ENCODE results near the gene SMIM43.

SMIM43 gene

DNA sequence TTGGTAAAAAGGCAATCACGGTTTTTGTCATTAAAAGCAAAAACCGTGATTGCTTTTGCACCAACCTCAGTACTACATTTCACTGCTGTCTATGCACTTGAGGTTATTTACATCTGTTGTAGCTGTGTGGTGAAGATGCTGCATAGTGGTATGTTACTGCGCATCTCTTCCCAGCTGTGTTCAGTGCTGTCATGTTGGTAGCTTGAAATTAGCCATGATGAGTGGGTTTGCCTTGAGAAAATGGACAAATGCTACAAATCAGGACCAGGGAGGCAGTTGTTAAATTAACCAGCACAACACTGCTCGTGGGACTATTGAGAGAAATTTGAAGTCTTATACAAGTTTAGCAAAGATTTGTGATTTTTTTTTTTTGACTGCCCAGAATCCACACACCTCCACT lies 2.2 kb upstream of the SMIM43 start:
- Histone ChIP-seq H3K4me3 (ENCODE audit: insufficient read depth in 1 of 2, low read depth in 1 of 2, low read length in 2 of 2) (no peak overlapping the region), H2BK120ac (ENCODE audit: low read depth, low read length) (no peak overlapping the region), H3K14ac (ENCODE audit: low read length in 2 of 2) (no peak overlapping the region), H3K23ac (ENCODE audit: low read length in 2 of 2) (no peak overlapping the region), H4K8ac (ENCODE audit: low read length) (no peak overlapping the region), H2BK5ac (ENCODE audit: low read depth, low read length, poor library complexity, severe bottlenecking) (no peak overlapping the region), H3K79me1 (replicated peaks; ENCODE audit: low read length, poor library complexity, severe bottlenecking) (no peaks in the 10 kb centered on the region), H3K36me3 (ENCODE audit: control insufficient read depth in 1 of 2, insufficient read depth in 2 of 2, low read depth in 1 of 2, low read length in 2 of 2) (peaks cover 0 to 3% of the 10 kb centered on the region in 2 experiments), H2AK5ac (ENCODE audit: low read length, severe bottlenecking) (no peak overlapping the region), H4K91ac (ENCODE audit: low read length) (no peak overlapping the region), H2BK15ac (ENCODE audit: low read depth, poor library complexity, severe bottlenecking) (no peak overlapping the region), H3K27ac (ENCODE audit: low read length, poor library complexity, severe bottlenecking) (no peak overlapping the region), H2AFZ (ENCODE audit: low read depth, low read length) (no peak overlapping the region), H3K9me3 (ENCODE audit: control insufficient read depth, low read length) (no peaks in the 10 kb centered on the region), H3K18ac (ENCODE audit: low read depth in 1 of 2, low read length in 2 of 2) (no peak overlapping the region), H3K4ac (ENCODE audit: low read depth in 1 of 2, low read length in 2 of 2) (no peak overlapping the region), H3K4me1 (ENCODE audit: control insufficient read depth, insufficient read depth, low read depth, low read length) (peaks cover 9% of the 10 kb centered on the region), H3K27me3 (ENCODE audit: control insufficient read depth in 1 of 2, insufficient read depth in 1 of 2, low read length in 2 of 2) (peaks cover 24 to 33% of the 10 kb centered on the region in 2 experiments), H3K9ac (ENCODE audit: low read length) (no peak overlapping the region), H2BK12ac (ENCODE audit: low read length in 2 of 2) (no peak overlapping the region), H3K4me2 (ENCODE audit: low read length, poor library complexity, severe bottlenecking) (no peak overlapping the region)
- no peak for DNase-seq
- 93% methylated on average over 3 of the region's 4 CpGs for WGBS

DNA sequence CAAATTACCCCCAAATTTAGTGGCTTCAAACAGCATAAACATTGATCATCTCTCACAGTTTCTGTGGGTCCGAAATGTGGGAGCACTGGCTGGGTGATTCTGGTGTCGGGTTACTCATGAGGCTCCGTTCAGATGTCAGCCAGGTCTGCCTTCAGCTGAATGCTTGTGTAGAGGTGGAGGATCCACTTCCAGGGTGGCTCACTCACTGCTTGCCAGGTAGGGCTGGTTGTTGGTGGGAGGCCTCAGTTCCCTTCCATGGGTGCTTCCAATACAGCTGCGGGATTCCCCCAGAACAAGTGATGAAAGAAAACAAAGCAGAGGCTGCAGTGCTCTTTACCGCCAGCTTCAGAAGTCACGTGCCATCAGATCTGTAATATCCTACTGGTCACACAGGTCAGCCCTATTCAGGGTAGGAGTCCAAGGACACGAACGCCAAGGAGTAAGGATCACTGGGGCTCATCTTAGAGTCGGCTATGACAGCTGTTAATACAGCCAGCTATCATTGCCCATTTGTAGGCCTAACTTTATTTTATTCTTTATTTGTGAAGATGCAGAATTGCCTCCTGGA lies 1.1 kb upstream of the SMIM43 start:
- Histone ChIP-seq H3K18ac (ENCODE audit: low read depth in 1 of 2, low read length in 2 of 2) (no peak overlapping the region), H3K4me3 (ENCODE audit: insufficient read depth in 1 of 2, low read depth in 1 of 2, low read length in 2 of 2) (no peak overlapping the region), H3K14ac (ENCODE audit: low read length in 2 of 2) (no peak overlapping the region)

DNA sequence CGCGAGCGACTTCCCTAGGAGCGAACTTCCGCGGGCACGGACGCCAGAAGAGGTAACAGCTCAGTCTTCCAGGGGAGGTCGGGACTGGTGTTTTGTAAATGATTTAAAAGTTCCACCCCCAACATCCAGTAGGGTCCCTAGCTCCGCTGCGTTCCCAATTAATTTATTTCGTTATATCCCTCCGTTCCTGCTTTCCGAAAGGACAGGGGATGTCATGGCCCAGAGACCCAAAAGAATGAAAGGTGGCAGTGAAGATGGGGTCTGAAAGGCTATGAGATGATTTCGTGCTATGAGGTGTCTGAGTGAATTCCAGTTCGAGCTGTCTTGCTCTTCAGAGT lies 373 bp upstream of the SMIM43 start:
- no peak for DNase-seq
- Histone ChIP-seq H4K8ac (ENCODE audit: low read length) (no peak overlapping the region), H3K27me3 (ENCODE audit: control insufficient read depth in 1 of 2, insufficient read depth in 1 of 2, low read length in 2 of 2) (peaks cover 24 to 25% of the 10 kb centered on the region in 2 experiments), H2BK15ac (ENCODE audit: low read depth, poor library complexity, severe bottlenecking) (no peak overlapping the region), H2BK12ac (ENCODE audit: low read length in 2 of 2) (no peak overlapping the region), H4K91ac (ENCODE audit: low read length) (no peak overlapping the region), H3K4me1 (ENCODE audit: control insufficient read depth, insufficient read depth, low read depth, low read length) (peaks cover 9% of the 10 kb centered on the region), H3K27ac (ENCODE audit: low read length, poor library complexity, severe bottlenecking) (no peak overlapping the region), H2AFZ (ENCODE audit: low read depth, low read length) (no peak overlapping the region), H3K36me3 (ENCODE audit: control insufficient read depth in 1 of 2, insufficient read depth in 2 of 2, low read depth in 1 of 2, low read length in 2 of 2) (peaks cover 0 to 3% of the 10 kb centered on the region in 2 experiments), H3K9me3 (ENCODE audit: control insufficient read depth, low read length) (no peaks in the 10 kb centered on the region), H2BK5ac (ENCODE audit: low read depth, low read length, poor library complexity, severe bottlenecking) (no peak overlapping the region), H3K79me1 (replicated peaks; ENCODE audit: low read length, poor library complexity, severe bottlenecking) (no peaks in the 10 kb centered on the region), H3K18ac (ENCODE audit: low read depth in 1 of 2, low read length in 2 of 2) (no peak overlapping the region), H3K9ac (ENCODE audit: low read length) (peak overlapping the region; percentile 38), H3K4me3 (ENCODE audit: insufficient read depth in 1 of 2, low read depth in 1 of 2, low read length in 2 of 2) (peak overlapping the region; percentile 59 to 77), H3K4me2 (ENCODE audit: low read length, poor library complexity, severe bottlenecking) (peak overlapping the region; percentile 98), H2AK5ac (ENCODE audit: low read length, severe bottlenecking) (no peak overlapping the region), H3K4ac (ENCODE audit: low read depth in 1 of 2, low read length in 2 of 2) (no peak overlapping the region), H3K14ac (ENCODE audit: low read length in 2 of 2) (no peak overlapping the region), H3K23ac (ENCODE audit: low read length in 2 of 2) (no peak overlapping the region), H2BK120ac (ENCODE audit: low read depth, low read length) (no peak overlapping the region)
- 19% methylated on average over 10 of the region's 16 CpGs for WGBS

More for the DNA sequence above, 1.1 kb upstream of the SMIM43 start:
- WGBS = 76% methylated on average over 9 of the region's 9 CpGs
- Histone ChIP-seq H3K27ac (ENCODE audit: low read length, poor library complexity, severe bottlenecking) (no peak overlapping the region), H3K79me1 (replicated peaks; ENCODE audit: low read length, poor library complexity, severe bottlenecking) (no peaks in the 10 kb centered on the region), H2BK120ac (ENCODE audit: low read depth, low read length) (no peak overlapping the region), H2BK15ac (ENCODE audit: low read depth, poor library complexity, severe bottlenecking) (no peak overlapping the region), H3K4me2 (ENCODE audit: low read length, poor library complexity, severe bottlenecking) (no peak overlapping the region), H3K4me1 (ENCODE audit: control insufficient read depth, insufficient read depth, low read depth, low read length) (peaks cover 9% of the 10 kb centered on the region), H4K91ac (ENCODE audit: low read length) (no peak overlapping the region), H2BK12ac (ENCODE audit: low read length in 2 of 2) (no peak overlapping the region), H2BK5ac (ENCODE audit: low read depth, low read length, poor library complexity, severe bottlenecking) (no peak overlapping the region), H4K8ac (ENCODE audit: low read length) (no peak overlapping the region), H3K9ac (ENCODE audit: low read length) (no peak overlapping the region), H3K4ac (ENCODE audit: low read depth in 1 of 2, low read length in 2 of 2) (no peak overlapping the region), H3K27me3 (ENCODE audit: control insufficient read depth in 1 of 2, insufficient read depth in 1 of 2, low read length in 2 of 2) (peaks cover 24 to 28% of the 10 kb centered on the region in 2 experiments), H2AK5ac (ENCODE audit: low read length, severe bottlenecking) (no peak overlapping the region), H3K36me3 (ENCODE audit: control insufficient read depth in 1 of 2, insufficient read depth in 2 of 2, low read depth in 1 of 2, low read length in 2 of 2) (peaks cover 0 to 3% of the 10 kb centered on the region in 2 experiments), H2AFZ (ENCODE audit: low read depth, low read length) (no peak overlapping the region), H3K9me3 (ENCODE audit: control insufficient read depth, low read length) (no peaks in the 10 kb centered on the region), H3K23ac (ENCODE audit: low read length in 2 of 2) (no peak overlapping the region)
- no peak for DNase-seq

DNA sequence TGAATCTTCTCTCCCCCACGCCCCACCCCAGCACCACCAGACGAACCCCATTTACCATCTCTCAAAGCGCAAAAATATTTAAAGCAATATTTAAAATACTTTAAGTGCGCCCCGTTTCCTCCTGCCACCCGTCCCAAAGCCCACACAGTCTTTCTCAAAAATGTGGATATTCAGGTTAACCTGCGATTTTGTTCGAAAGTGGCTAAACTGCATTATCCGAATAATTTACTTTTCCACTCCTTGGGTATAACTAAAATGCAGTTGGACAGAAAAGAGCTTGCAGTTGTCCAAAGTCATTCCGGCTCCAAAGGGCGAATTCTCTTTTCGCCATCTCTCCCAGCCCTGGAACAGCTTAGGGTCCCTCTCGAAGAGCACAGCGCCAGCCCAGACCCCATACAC lies 662 bp downstream of the SMIM43 start:
- Histone ChIP-seq H3K27me3 (ENCODE audit: control insufficient read depth in 1 of 2, insufficient read depth in 1 of 2, low read length in 2 of 2) (peaks cover 24 to 25% of the 10 kb centered on the region in 2 experiments), H2BK12ac (ENCODE audit: low read length in 2 of 2) (no peak overlapping the region), H3K79me1 (replicated peaks; ENCODE audit: low read length, poor library complexity, severe bottlenecking) (no peaks in the 10 kb centered on the region), H3K36me3 (ENCODE audit: control insufficient read depth in 1 of 2, insufficient read depth in 2 of 2, low read depth in 1 of 2, low read length in 2 of 2) (peaks cover 0 to 3% of the 10 kb centered on the region in 2 experiments), H2BK5ac (ENCODE audit: low read depth, low read length, poor library complexity, severe bottlenecking) (no peak overlapping the region), H3K4me2 (ENCODE audit: low read length, poor library complexity, severe bottlenecking) (peak overlapping the region; percentile 98), H2AFZ (ENCODE audit: low read depth, low read length) (no peak overlapping the region), H2BK15ac (ENCODE audit: low read depth, poor library complexity, severe bottlenecking) (no peak overlapping the region), H3K9me3 (ENCODE audit: control insufficient read depth, low read length) (no peaks in the 10 kb centered on the region), H3K23ac (ENCODE audit: low read length in 2 of 2) (no peak overlapping the region), H3K4me1 (ENCODE audit: control insufficient read depth, insufficient read depth, low read depth, low read length) (peaks cover 9% of the 10 kb centered on the region), H3K18ac (ENCODE audit: low read depth in 1 of 2, low read length in 2 of 2) (no peak overlapping the region), H3K4me3 (ENCODE audit: insufficient read depth in 1 of 2, low read depth in 1 of 2, low read length in 2 of 2) (peak overlapping the region; percentile 59 to 77), H4K91ac (ENCODE audit: low read length) (no peak overlapping the region), H3K9ac (ENCODE audit: low read length) (peak overlapping the region; percentile 38), H3K27ac (ENCODE audit: low read length, poor library complexity, severe bottlenecking) (no peak overlapping the region), H4K8ac (ENCODE audit: low read length) (no peak overlapping the region), H3K4ac (ENCODE audit: low read depth in 1 of 2, low read length in 2 of 2) (no peak overlapping the region), H2BK120ac (ENCODE audit: low read depth, low read length) (peak overlapping the region; percentile 27), H3K14ac (ENCODE audit: low read length in 2 of 2) (no peak overlapping the region), H2AK5ac (ENCODE audit: low read length, severe bottlenecking) (no peak overlapping the region)
- no peak for DNase-seq
- 27% methylated on average over 13 of the region's 14 CpGs for WGBS

All from mesenchymal stem cell (in vitro differentiated cells and primary cell).